IPS DF 6.9 (cell line): ENCODE results near the gene CDH6.

ENCODE experiments used
- DNase-seq: peaks from one replicate; pipeline ENCODE4 v3.0.0-alpha.2; 2013; ENCODE audit warnings: low read depth, low spot score
- H3K27ac ChIP-seq: one replicate; pipeline ENCODE4 v1.5.1; 2013; ENCODE audit warnings: low read length, control low read depth
- H3K27me3 ChIP-seq: 2 replicates; pipeline ENCODE4 v1.6.1; 2013; ENCODE audit warnings: mild to moderate bottlenecking, low read length; ENCODE audit not compliant: control insufficient read depth, insufficient read depth
- H3K36me3 ChIP-seq: 2 replicates; pipeline ENCODE4 v1.6.1; 2013; ENCODE audit warnings: low read length; ENCODE audit not compliant: control insufficient read depth, insufficient read depth
- H3K4me1 ChIP-seq: 2 replicates; pipeline ENCODE4 v1.6.1; 2013; ENCODE audit warnings: low read length; ENCODE audit not compliant: control insufficient read depth, insufficient read depth
- H3K4me3 ChIP-seq: 2 replicates; pipeline ENCODE4 v1.5.1; 2013; ENCODE audit warnings: mild to moderate bottlenecking, low read length
- H3K9me3 ChIP-seq: 2 replicates; pipeline ENCODE4 v1.6.1; 2013; ENCODE audit warnings: low read length, inconsistent platforms; ENCODE audit not compliant: control insufficient read depth, insufficient read depth
- WGBS: extraction: QIAGEN DNeasy Blood & Tissue Kit; methylation state at CpG from one replicate; pipeline ENCODE4 v1.1.7; 2013; ENCODE audit warnings: mixed read lengths, missing lambda C conversion rate; ENCODE audit not compliant: insufficient read length, insufficient coverage; 5-methylcytosine and 5-hydroxymethylcytosine counted together

The CDH6 gene

DNA sequence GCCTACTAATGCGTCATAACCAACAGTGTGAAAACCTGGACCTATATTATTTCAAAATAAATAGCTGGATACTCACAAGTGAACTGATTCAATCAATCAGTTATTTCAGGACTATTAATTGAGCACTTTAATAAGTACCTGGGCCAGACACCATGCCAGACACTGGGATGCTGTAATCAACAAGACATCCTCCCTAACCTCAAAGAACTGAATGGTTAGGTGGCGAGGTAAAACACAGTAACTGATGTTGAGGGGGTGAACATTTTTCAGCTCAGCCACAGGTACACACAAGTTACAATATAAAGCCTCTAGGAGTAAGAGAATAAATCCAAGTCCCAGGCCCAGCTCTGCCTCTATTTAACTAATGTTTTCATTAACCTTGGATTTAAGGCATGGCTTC is 24.0 kb downstream of the CDH6 start:
- no peak for DNase-seq
- H3K4me1 ChIP-seq, result no peaks in the 10 kb centered on the region
- no peak overlapping the region for H3K27ac ChIP-seq
- no peaks in the 10 kb centered on the region for H3K9me3 ChIP-seq
- no peaks in the 10 kb centered on the region; the same call in 1 of the 2 replicates for H3K27me3 ChIP-seq
- WGBS, result no CpG with 5 or more reads among the region's 2 CpGs
- H3K4me3 ChIP-seq, result no peak overlapping the region
- no peaks in the 10 kb centered on the region for H3K36me3 ChIP-seq

DNA sequence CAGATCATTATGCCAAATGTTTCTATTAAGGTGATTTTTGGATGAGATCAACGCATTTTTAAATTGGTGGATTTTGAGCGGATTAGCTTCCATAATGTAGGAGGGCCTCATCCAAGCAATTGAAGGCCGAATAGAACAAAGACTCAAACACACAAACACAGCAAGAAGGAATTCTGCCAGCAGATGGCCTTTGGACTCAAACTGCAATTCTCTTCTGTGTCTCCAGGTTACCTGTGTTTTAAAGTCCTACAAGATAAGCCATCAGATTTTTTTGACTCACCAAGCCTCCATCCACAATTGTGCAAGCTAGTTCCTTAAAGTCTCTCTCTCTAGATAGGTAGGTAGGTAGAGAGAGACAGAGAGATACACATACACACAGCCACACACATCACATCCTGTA is 25.5 kb downstream of the CDH6 start:
- WGBS, result no CpG with 5 or more reads among the region's 3 CpGs
- no peaks in the 10 kb centered on the region for H3K36me3 ChIP-seq
- H3K9me3 ChIP-seq, result no peaks in the 10 kb centered on the region
- H3K4me3 ChIP-seq, result no peak overlapping the region
- H3K27ac ChIP-seq, result no peak overlapping the region
- H3K27me3 ChIP-seq, result no peaks in the 10 kb centered on the region; the same call in 1 of the 2 replicates
- no peak for DNase-seq
- H3K4me1 ChIP-seq, result no peaks in the 10 kb centered on the region

DNA sequence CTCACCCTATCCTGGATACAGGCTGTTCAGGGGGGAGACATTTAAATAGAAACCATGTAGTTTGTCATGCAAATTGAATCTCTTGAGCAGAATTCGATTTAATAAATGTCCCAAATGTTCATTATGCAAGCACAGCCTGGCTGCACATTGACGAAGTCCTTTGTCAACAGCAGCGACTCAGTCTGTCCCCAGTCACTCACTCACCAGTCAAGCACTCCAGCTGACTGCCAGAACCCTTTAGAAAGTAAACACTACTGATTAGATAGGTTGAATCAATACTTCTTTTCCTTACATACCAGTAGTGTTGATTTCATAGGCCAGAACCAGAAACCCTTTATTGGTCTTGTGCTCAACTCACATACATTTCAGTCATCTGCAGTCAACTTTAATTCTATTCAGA is 27.5 kb downstream of the CDH6 start:
- no peak for DNase-seq
- no peaks in the 10 kb centered on the region for H3K4me1 ChIP-seq
- no CpG with 5 or more reads among the region's 3 CpGs for WGBS
- H3K9me3 ChIP-seq, result no peaks in the 10 kb centered on the region
- no peaks in the 10 kb centered on the region for H3K36me3 ChIP-seq
- no peak overlapping the region for H3K4me3 ChIP-seq
- H3K27me3 ChIP-seq, result no peaks in the 10 kb centered on the region; the same call in 1 of the 2 replicates
- no peak overlapping the region for H3K27ac ChIP-seq

DNA sequence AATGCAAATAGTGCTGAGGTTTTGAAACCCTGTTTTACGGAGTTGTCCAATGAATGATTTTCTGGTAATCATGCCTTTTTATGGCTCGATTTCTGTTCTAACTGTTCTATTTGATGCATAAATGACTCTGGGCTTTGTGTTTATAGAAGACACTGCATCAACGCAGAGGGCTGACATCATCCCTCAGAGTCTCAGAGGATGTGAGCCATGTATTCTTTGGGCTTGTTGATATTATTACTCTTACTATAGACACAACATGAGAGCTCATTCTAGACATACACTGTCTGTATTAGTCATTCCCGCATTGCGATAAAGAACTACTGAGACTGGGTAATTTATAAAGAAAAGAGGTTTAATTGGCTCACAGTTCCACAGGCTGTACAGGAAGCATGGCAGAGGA is 31.6 kb downstream of the CDH6 start:
- no peak overlapping the region for H3K4me3 ChIP-seq
- WGBS, result no CpG with 5 or more reads among the region's 5 CpGs
- no peaks in the 10 kb centered on the region for H3K27me3 ChIP-seq
- H3K36me3 ChIP-seq, result no peaks in the 10 kb centered on the region
- no peak overlapping the region for H3K27ac ChIP-seq
- no peak for DNase-seq
- no peaks in the 10 kb centered on the region for H3K4me1 ChIP-seq
- H3K9me3 ChIP-seq, result no peaks in the 10 kb centered on the region

DNA sequence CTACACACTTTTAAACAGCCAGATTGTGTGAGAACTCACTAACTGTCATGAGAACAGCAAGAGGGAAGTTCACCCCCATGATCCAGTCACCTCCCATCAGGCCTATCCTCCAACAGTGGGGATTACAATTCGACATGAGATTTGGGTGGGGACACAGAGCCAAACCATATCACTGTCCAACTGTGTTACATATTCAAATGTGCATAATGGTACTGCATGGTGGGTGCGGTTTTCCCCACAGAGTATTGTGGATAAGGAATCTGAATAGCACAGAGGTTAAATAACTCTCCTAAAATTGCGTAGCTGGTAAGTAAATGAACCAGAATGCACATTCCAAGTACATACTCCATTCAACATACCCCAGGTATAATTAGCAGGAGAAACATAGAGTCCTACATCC is 32.1 kb downstream of the CDH6 start:
- Histone ChIP-seq H3K4me3 (no peak overlapping the region), H3K36me3 (no peaks in the 10 kb centered on the region), H3K9me3 (no peaks in the 10 kb centered on the region), H3K4me1 (no peaks in the 10 kb centered on the region), H3K27me3 (no peaks in the 10 kb centered on the region), H3K27ac (no peak overlapping the region)
- no peak for DNase-seq
- WGBS, result no CpG with 5 or more reads among the region's 3 CpGs

DNA sequence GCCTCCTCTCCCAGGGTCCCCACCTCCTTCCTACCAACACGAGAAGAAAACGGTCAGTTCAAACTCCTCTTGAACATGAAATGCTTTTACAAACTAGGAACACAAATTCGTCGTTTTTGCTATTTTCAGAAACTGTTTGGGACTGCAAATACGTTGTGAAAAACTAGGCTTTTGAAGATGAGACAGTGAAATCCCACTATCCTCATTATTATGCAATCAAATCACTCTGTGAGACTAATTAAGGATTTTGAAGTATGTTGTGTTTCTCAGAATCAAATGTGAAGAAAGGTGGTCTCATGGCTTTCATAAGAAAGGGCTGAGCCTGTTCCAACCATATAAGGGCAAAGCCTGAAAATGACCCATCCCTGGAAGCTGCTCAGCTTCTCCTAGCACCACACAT is 33.2 kb downstream of the CDH6 start:
- Histone ChIP-seq H3K36me3 (no peaks in the 10 kb centered on the region), H3K27ac (no peak overlapping the region), H3K9me3 (no peaks in the 10 kb centered on the region), H3K4me1 (no peaks in the 10 kb centered on the region), H3K27me3 (no peaks in the 10 kb centered on the region), H3K4me3 (no peak overlapping the region)
- no CpG with 5 or more reads among the region's 5 CpGs for WGBS
- DNase-seq, result no peak

DNA sequence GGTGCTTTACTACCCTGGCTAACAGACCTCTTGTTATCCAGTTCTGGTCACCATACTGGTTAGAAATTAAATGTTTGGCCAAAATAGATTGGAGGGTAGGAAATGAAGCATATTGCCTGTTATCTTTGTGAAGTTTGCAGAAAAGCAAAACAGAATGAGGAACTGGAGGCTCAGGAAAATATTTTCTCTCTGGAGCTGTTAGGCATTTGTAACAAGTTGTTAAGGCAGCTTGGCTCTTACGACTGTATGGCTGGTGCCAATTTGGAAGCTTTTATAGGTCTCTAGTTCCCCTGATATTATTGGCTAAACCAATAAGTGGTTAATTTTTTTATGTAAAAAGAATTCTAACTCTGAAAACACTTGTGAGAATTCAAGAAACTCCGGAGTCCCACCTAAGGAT is 35.8 kb downstream of the CDH6 start:
- Histone ChIP-seq H3K4me3 (no peak overlapping the region), H3K4me1 (no peaks in the 10 kb centered on the region), H3K9me3 (no peaks in the 10 kb centered on the region), H3K36me3 (no peaks in the 10 kb centered on the region), H3K27ac (no peak overlapping the region), H3K27me3 (no peaks in the 10 kb centered on the region)
- DNase-seq, result no peak
- WGBS, result no CpG with 5 or more reads among the region's 2 CpGs

DNA sequence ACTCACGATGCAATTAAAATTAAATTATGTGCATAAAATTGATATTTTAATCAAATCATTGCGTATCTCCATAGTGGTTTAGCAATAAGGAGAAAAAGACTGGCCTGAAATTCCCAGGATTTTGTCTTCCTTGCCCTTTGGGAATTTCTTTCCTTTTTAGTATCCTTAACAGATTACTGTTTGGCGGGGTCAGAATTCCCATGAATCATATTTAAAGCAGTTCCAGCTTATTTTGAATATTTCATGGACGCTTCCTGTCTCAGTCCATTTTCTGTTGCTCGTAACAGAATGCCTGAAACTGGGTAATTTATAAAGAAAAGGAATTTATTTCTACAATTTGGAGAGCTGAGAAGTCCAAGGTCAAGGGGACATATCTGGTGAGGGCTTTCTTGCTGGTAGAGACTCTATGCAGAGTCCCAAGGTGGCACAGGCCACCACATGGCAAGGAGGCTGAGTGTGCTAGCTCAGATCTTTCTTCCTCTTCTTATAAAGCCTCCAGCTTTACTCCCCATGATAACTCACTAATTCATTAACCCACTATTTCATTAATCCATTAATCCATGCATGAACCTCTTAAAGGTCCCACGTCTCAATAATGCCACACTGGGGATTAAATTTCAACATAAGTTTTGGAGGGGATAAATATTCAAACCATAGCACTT is 37.8 kb downstream of the CDH6 start:
- H3K27me3 ChIP-seq, result no peaks in the 10 kb centered on the region
- H3K36me3 ChIP-seq, result no peaks in the 10 kb centered on the region
- DNase-seq, result no peak
- no peaks in the 10 kb centered on the region for H3K4me1 ChIP-seq
- no peak overlapping the region for H3K4me3 ChIP-seq
- no peaks in the 10 kb centered on the region for H3K9me3 ChIP-seq
- H3K27ac ChIP-seq, result no peak overlapping the region
- 100% methylated on average over 1 of the region's 6 CpGs for WGBS

DNA sequence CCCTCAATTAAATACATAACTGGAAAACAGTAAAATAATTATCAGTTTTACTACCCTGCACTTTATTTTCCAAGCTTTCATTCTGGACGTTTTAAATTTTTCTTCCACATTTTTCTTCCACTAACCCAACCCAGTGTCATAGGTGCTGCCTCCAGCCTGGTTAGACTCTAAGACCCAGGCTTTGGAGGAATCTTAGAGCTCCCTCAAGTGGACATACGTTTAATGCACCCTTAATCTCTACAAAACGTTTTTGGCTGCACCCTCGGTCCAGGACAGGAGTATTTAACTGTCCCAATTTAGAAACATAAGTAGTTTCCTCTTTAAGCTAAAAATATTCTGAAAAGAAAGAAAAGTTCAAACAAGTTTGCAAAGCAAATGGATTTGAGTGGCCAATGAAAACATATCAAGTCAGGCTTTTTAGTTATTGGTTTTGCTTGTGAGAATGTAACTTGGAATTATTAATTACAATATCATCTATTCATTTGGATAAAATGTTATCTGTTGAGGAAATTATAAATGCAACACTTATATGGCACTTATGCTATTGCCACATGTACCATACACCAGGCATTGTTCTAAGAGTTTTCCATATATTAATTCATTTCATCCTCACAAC is 38.9 kb downstream of the CDH6 start:
- H3K27ac ChIP-seq, result no peak overlapping the region
- H3K36me3 ChIP-seq, result no peaks in the 10 kb centered on the region
- H3K4me1 ChIP-seq, result no peaks in the 10 kb centered on the region
- no peaks in the 10 kb centered on the region for H3K27me3 ChIP-seq
- H3K9me3 ChIP-seq, result no peaks in the 10 kb centered on the region
- DNase-seq, result peak; percentile 39
- WGBS, result no CpG with 5 or more reads among the region's 4 CpGs
- no peak overlapping the region for H3K4me3 ChIP-seq

DNA sequence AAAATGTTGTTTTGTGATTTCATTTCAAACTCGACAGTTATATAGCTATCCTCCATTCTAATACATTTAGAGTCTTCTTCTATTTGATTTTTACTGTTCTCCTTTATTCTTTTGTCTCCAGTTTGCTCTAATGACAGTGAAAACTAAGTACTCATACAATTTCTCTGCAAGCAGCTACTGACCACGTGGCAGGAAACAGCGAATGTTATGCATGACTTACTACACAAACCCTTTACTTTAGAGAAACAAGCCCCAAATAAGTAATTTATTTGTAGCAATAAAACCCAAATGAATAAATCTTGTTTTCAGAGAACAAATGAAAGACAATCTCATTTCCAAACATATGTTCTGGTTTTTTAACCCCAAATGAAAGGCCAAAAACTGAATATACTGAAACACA is 41.9 kb downstream of the CDH6 start:
- Histone ChIP-seq H3K27me3 (no peaks in the 10 kb centered on the region), H3K4me1 (peaks cover 1% of the 10 kb centered on the region; the same call in 1 of the 2 replicates), H3K9me3 (no peaks in the 10 kb centered on the region), H3K27ac (no peak overlapping the region), H3K36me3 (no peaks in the 10 kb centered on the region), H3K4me3 (no peak overlapping the region)
- no CpG with 5 or more reads among the region's 3 CpGs for WGBS
- DNase-seq, result no peak

DNA sequence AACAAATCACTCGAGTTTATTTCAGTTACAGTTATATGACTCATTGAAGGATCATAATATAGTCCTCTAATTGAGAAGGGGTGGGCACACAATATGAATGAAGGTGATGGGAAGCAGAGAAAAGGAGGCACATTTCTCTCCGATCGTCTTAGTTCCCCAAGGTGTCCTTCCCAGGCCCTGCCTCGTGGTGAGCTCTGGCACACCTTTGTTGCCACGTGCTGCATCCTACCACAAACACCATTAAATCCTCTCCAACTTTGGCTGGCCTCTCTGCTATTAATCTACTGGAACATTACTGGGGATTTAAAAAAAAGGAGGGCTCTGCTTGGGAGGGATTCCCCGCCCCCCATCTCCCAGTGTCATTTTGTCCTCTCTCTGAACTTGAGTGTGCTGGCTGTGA is 42.9 kb downstream of the CDH6 start:
- DNase-seq, result no peak
- no CpG with 5 or more reads among the region's 6 CpGs for WGBS

More for the DNA sequence above, 42.9 kb downstream of the CDH6 start:
- Histone ChIP-seq H3K4me1 (peaks cover 1% of the 10 kb centered on the region; the same call in 1 of the 2 replicates), H3K9me3 (no peaks in the 10 kb centered on the region), H3K4me3 (no peak overlapping the region), H3K36me3 (no peaks in the 10 kb centered on the region), H3K27me3 (no peaks in the 10 kb centered on the region), H3K27ac (no peak overlapping the region)
